ENCODE data around the gene NKRF.

- TF ChIP-seq BHLHE40 (IDR thresholded peaks at IDR 0.05; ENCODE audit: borderline replicate concordance) (no peak), ELF4 (IDR thresholded peaks at IDR 0.05) (no peak), SP1 (IDR thresholded peaks at IDR 0.05) (no peak), SUZ12 (IDR thresholded peaks at IDR 0.05) (no peak), ARNT (IDR thresholded peaks at IDR 0.05) (no peak), FOXM1 (IDR thresholded peaks at IDR 0.05; ENCODE audit: borderline replicate concordance) (no peak), FOXK2 (IDR thresholded peaks at IDR 0.05) (no peak), L3MBTL2 (conservative IDR thresholded peaks at IDR 0.05) (no peak), FOXA1 (IDR thresholded peaks at IDR 0.05) (no peak), ZNF384 (IDR thresholded peaks at IDR 0.05) (no peak), HDGF (IDR thresholded peaks at IDR 0.05; ENCODE audit: borderline replicate concordance) (no peak), CTBP1 (IDR thresholded peaks at IDR 0.05; ENCODE audit: borderline replicate concordance) (no peak), NFRKB (IDR thresholded peaks at IDR 0.05) (no peak), TARDBP (IDR thresholded peaks at IDR 0.05) (no peak)
Observed at GRCh38 chrX:119539872-119540271, 66.4 kb downstream of the NKRF start.

All from HEK293T (cell line).